Measurements from ENCODE around the gene RIOX2. TPM values are rescaled to one million over a fixed set of nuclear protein-coding genes. Genes with fewer than 3 reads are reported as not detected.

Gene RIOX2
- total and polyA plus RNA-seq, 2 of the 8 experiments (the other 6 are each of a cell fraction or from before 2014, with no cell fraction given), result 3.8 to 16.4 TPM

DNA sequence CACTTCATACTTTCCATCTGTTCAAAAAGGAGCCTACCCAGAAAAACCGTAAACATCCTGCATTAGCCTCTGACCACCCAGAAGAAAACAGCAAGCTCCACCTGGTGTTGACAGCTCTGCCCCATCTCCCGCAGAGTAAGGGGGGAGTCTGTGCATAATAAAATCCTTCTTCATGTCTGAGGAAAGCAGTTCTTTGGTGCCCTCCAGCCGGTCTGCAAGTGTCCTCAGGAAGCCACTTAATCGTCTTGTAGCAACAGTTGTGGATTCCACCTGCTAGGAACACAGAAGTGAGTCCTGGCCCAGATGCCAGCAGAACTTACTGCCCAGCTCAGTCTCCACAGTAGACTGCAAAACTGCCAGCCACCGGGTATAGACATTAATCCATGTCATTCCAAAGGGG, 22.5 kb downstream of the RIOX2 start:
- Histone ChIP-seq H2AK5ac (ENCODE audit: low read depth, low read length) (no peak overlapping the region), H3K18ac (ENCODE audit: extremely low read depth, low read length) (no peak overlapping the region), H3K23ac (ENCODE audit: insufficient read length) (no peak overlapping the region), H3K9me3 (ENCODE audit: insufficient read depth in 2 of 2, low read depth in 1 of 2, low read length in 1 of 2) (no peaks in the 10 kb centered on the region), H2BK20ac (ENCODE audit: low read length) (no peak overlapping the region), H3K27ac (ENCODE audit: low read depth, low read length) (no peak overlapping the region), H2AFZ (ENCODE audit: low read length) (no peak overlapping the region), H3K27me3 (replicated peaks in 1 of 4; ENCODE audit: control insufficient read depth in 3 of 4, extremely low read depth in 1 of 4, insufficient read depth in 3 of 4, low read length in 3 of 4) (no peaks in the 10 kb centered on the region), H4K5ac (ENCODE audit: insufficient read length, low read depth, low read length) (no peak overlapping the region), H3K4me1 (replicated peaks in 1 of 4; ENCODE audit: control insufficient read depth in 3 of 4, insufficient read depth in 4 of 4, low read length in 3 of 4) (no peaks in the 10 kb centered on the region), H3K56ac (replicated peaks; ENCODE audit: insufficient read length, low read depth, low read length) (no peak overlapping the region), H2BK12ac (ENCODE audit: low read depth, low read length) (no peak overlapping the region), H4K20me1 (replicated peaks in 1 of 2; ENCODE audit: control insufficient read depth in 1 of 2, insufficient read depth in 2 of 2, low read length in 2 of 2) (no peaks in the 10 kb centered on the region), H2BK5ac (ENCODE audit: low read depth, low read length) (no peak overlapping the region), H3K36me3 (ENCODE audit: control insufficient read depth in 2 of 4, insufficient read depth in 4 of 4, low read length in 3 of 4) (peaks cover 0 to 18% (median 2%) of the 10 kb centered on the region in 4 experiments; a peak in 3 of 8 replicates), H4K8ac (ENCODE audit: extremely low read depth, insufficient read depth, low read length) (no peak overlapping the region), H2BK15ac (ENCODE audit: low read length) (no peak overlapping the region), H3K79me2 (ENCODE audit: control insufficient read depth in 1 of 2, insufficient read depth in 2 of 2, low read length in 2 of 2) (no peaks in the 10 kb centered on the region), H3K23me2 (ENCODE audit: low read depth, low read length) (no peaks in the 10 kb centered on the region), H3K9ac (replicated peaks in 1 of 4; ENCODE audit: extremely low read depth in 1 of 4, low read depth in 3 of 4, low read length in 3 of 4) (no peak overlapping the region; a peak in 1 of 7 replicates), H4K91ac (replicated peaks; ENCODE audit: insufficient read length, low read length) (no peak overlapping the region), H3K79me1 (ENCODE audit: low read depth, low read length) (no peaks in the 10 kb centered on the region), H3K4me3 (ENCODE audit: extremely low read depth in 1 of 4, insufficient read depth in 2 of 4, low read depth in 3 of 4, low read length in 4 of 4) (no peak overlapping the region), H2BK120ac (replicated peaks; ENCODE audit: low read depth, low read length) (no peak overlapping the region), H3K14ac (ENCODE audit: insufficient read length) (no peak overlapping the region), H3K4me2 (ENCODE audit: insufficient read depth in 1 of 2, low read depth in 2 of 2, low read length in 2 of 2) (no peak overlapping the region), H3K4ac (replicated peaks; ENCODE audit: insufficient read length, low read depth, low read length) (no peak overlapping the region)
- POLR2A ChIA-PET (ENCODE audit: partially characterized antibody), result no interaction called here
- FAIRE-seq (no peak), DNase-seq (ENCODE audit: low read depth in 1 of 2, low spot score in 2 of 2) (no peak)
- WGBS, 2 experiments (ENCODE audit: extremely low coverage in 1 of 2, insufficient coverage in 1 of 2, insufficient read length in 1 of 2, insufficient replicate concordance in 2 of 2, low coverage in 1 of 2, low lambda C conversion rate in 2 of 2, missing lambda C conversion rate in 1 of 2), result 83% methylated on average over 5 of the region's 5 CpGs; no CpG with 5 or more reads in 1 of the 2 experiments
- CTCF ChIA-PET (ENCODE audit: partially characterized antibody), result interaction anchor here (0.6 to 2.0 kb wide), 8 partner anchors 10 to 326 kb away, joined by 3 to 6 read pairs (median 4); no protein-coding TSS in a partner anchor
- no peak for TF ChIP-seq RBBP5 (IDR thresholded peaks at IDR 0.05; ENCODE audit: borderline replicate concordance, low read depth, low read length)
- no peak for TF ChIP-seq MAFK (IDR thresholded peaks at IDR 0.05; ENCODE audit: low read depth, low read length)
- TF ChIP-seq, protein P1, sequence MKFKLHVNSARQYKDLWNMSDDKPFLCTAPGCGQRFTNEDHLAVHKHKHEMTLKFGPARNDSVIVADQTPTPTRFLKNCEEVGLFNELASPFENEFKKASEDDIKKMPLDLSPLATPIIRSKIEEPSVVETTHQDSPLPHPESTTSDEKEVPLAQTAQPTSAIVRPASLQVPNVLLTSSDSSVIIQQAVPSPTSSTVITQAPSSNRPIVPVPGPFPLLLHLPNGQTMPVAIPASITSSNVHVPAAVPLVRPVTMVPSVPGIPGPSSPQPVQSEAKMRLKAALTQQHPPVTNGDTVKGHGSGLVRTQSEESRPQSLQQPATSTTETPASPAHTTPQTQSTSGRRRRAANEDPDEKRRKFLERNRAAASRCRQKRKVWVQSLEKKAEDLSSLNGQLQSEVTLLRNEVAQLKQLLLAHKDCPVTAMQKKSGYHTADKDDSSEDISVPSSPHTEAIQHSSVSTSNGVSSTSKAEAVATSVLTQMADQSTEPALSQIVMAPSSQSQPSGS (IDR thresholded peaks at IDR 0.05; ENCODE audit: low read length), result no peak
- TF ChIP-seq TCF12 (IDR thresholded peaks at IDR 0.05; ENCODE audit: low read depth, low read length), result no peak
- TF ChIP-seq NRF1 (IDR thresholded peaks at IDR 0.05; ENCODE audit: low read depth, low read length), result no peak
- TF ChIP-seq ASH2L (IDR thresholded peaks at IDR 0.05; ENCODE audit: low read length), result no peak
- TF ChIP-seq CHD1 (IDR thresholded peaks at IDR 0.05; ENCODE audit: low read depth, low read length), result no peak
- TF ChIP-seq FOSL1 (IDR thresholded peaks at IDR 0.05; ENCODE audit: insufficient read depth, low read depth, low read length), result no peak
- no peak for TF ChIP-seq CREB1 (IDR thresholded peaks at IDR 0.05)
- no peak for TF ChIP-seq EZH2 (IDR thresholded peaks at IDR 0.05; ENCODE audit: low read depth, low read length, severe bottlenecking)
- no peak for TF ChIP-seq KDM5A (IDR thresholded peaks at IDR 0.05; ENCODE audit: low read length)
- TF ChIP-seq CEBPB (IDR thresholded peaks at IDR 0.05; ENCODE audit: low read depth, low read length), result no peak
- TF ChIP-seq, protein P2, sequence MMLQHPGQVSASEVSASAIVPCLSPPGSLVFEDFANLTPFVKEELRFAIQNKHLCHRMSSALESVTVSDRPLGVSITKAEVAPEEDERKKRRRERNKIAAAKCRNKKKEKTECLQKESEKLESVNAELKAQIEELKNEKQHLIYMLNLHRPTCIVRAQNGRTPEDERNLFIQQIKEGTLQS (IDR thresholded peaks at IDR 0.05; ENCODE audit: insufficient read depth, low read depth, low read length), result no peak
